Skeletal muscle cell (primary cell): ENCODE results near the gene MYH7B.

ENCODE experiments used
- DNase-seq: peaks from one replicate; pipeline ENCODE4 v3.0.0-alpha.2; 2010; ENCODE audit warnings: low read depth
- H3K4me3 ChIP-seq: 2 replicates; pipeline ENCODE4 v1.5.1; 2011; ENCODE audit warnings: low read depth, mild to moderate bottlenecking, control low read depth, low read length, moderate library complexity

MYH7B gene

GRCh38 chr20:35000922-35001595 is 45.4 kb downstream of the MYH7B start:
- H3K4me3 ChIP-seq = no peak overlapping the region
- DNase-seq = no peak

GRCh38 chr20:35001596-35002362 is 46.1 kb downstream of the MYH7B start:
- no peak for DNase-seq
- no peak overlapping the region for H3K4me3 ChIP-seq

DNA sequence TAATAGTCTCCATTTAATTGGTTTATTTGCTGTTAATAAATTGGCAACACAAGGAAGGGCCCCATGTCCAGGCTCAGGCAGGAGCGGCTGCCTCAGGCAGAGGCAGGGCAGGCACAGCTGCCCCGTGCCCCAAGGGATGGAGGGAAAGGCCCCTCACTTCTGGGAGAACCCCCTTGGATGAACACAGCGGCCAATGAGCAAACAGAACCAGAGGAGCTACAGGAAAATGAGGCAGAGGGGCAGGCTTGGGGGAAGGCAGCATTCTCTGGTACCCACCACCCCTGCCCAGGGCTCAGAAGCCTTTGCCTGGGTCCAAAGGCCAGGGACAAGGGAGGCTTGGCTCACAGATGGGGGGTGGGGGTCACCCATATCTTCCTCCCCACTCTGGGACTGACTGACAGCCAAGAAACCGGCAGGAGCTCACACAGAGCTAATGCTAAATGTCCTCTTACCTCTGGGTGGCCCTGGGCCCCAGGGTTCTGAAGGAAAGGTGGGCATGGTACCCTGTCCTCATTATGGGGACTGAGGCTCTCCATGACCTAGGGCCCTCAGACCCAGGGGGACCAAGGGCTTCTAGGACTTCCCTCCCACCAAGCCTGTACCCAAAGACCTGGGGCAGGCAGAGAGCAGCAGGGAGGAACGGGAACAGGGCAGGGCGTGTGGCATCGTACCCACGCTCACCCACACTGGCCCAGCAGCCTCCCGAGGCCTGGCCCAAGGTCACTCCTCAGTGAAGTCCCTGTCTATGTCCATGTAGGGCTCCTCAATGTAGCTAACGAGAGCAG is 47.0 kb downstream of the MYH7B start:
- no peak for DNase-seq
- H3K4me3 ChIP-seq = no peak overlapping the region

- no peak for DNase-seq
- H3K4me3 ChIP-seq = no peak overlapping the region
Observed at GRCh38 chr20:35003211-35004031, 47.8 kb downstream of the MYH7B start.

- no peak overlapping the region for H3K4me3 ChIP-seq
- DNase-seq = no peak
Observed at GRCh38 chr20:35004051-35004725, 48.5 kb downstream of the MYH7B start.

GRCh38 chr20:35004749-35005462 is 49.2 kb downstream of the MYH7B start:
- H3K4me3 ChIP-seq = no peak overlapping the region
- no peak for DNase-seq
